Measurements from ENCODE around the gene NBEA. TPM values are rescaled to one million over a fixed set of nuclear protein-coding genes. Genes with fewer than 3 reads are reported as not detected.
"Not testable (repeated sequence)": the region's sequence is repeated elsewhere in the genome, so short reads cannot be mapped to it uniquely, and the experiment has no call there.

Gene NBEA
- total RNA-seq (2014; rRNA removed; shearing (Covaris generic)), result 1.6 TPM in 2 replicates

GRCh38 chr13:34941835-34942731 is at the start of gene NBEA:
NBEA (plus strand) TSS chr13:34942270; CDS start chr13:34942821, 551 bp downstream.
- Histone ChIP-seq H3K4me3 (peak within 1 kb of the TSS; percentile 89), H3K36me3 (peaks cover 4% of the 10 kb centered on the region), H3K9me3 (replicated peaks) (no peaks in the 10 kb centered on the region), H3K4me1 (replicated peaks) (no peaks in the 10 kb centered on the region), H3K27me3 (replicated peaks) (0 out of 2 replicates have a peak, but pooled peaks cover 6% of the 10 kb centered on the region), H3K27ac (no peak within 1 kb of the TSS)
- DNase-seq (ENCODE audit: low read depth in 1 of 2, low spot score in 2 of 2), result peak; percentile 52 to 61

- H3K27ac ChIP-seq, result no peak overlapping the region
- DNase-seq (ENCODE audit: low read depth in 1 of 2, low spot score in 2 of 2), result no peak
- no peaks in the 10 kb centered on the region for H3K9me3 ChIP-seq (replicated peaks)
- no peaks in the 10 kb centered on the region for H3K27me3 ChIP-seq (replicated peaks)
- no peaks in the 10 kb centered on the region for H3K4me1 ChIP-seq (replicated peaks)
- H3K36me3 ChIP-seq, result no peaks in the 10 kb centered on the region
- no peak overlapping the region for H3K4me3 ChIP-seq
These were observed 47.3 kb upstream of the NBEA start for GRCh38 chr13:34894756-34895155.

- Histone ChIP-seq H3K27ac (no peak overlapping the region), H3K27me3 (replicated peaks) (no peaks in the 10 kb centered on the region), H3K36me3 (no peaks in the 10 kb centered on the region), H3K4me1 (replicated peaks) (no peaks in the 10 kb centered on the region), H3K4me3 (no peak overlapping the region), H3K9me3 (replicated peaks) (no peaks in the 10 kb centered on the region)
- DNase-seq (ENCODE audit: low read depth in 1 of 2, low spot score in 2 of 2), result no peak
These were observed 44.9 kb upstream of the NBEA start for GRCh38 chr13:34897220-34897619.

GRCh38 chr13:34899888-34900287 is 42.2 kb upstream of the NBEA start:
- Histone ChIP-seq H3K27me3 (replicated peaks) (no peaks in the 10 kb centered on the region), H3K4me3 (no peak overlapping the region), H3K36me3 (no peaks in the 10 kb centered on the region), H3K9me3 (replicated peaks) (no peaks in the 10 kb centered on the region), H3K27ac (no peak overlapping the region), H3K4me1 (replicated peaks) (no peaks in the 10 kb centered on the region)
- DNase-seq (ENCODE audit: low read depth in 1 of 2, low spot score in 2 of 2), result no peak

- H3K27me3 ChIP-seq (replicated peaks), result no peaks in the 10 kb centered on the region
- no peaks in the 10 kb centered on the region for H3K4me1 ChIP-seq (replicated peaks)
- no peak for DNase-seq (ENCODE audit: low read depth in 1 of 2, low spot score in 2 of 2)
- no peaks in the 10 kb centered on the region for H3K36me3 ChIP-seq
- H3K9me3 ChIP-seq (replicated peaks), result no peaks in the 10 kb centered on the region
- H3K4me3 ChIP-seq, result no peak overlapping the region
- no peak overlapping the region for H3K27ac ChIP-seq
These were observed 41.8 kb upstream of the NBEA start for GRCh38 chr13:34900288-34900739.

GRCh38 chr13:34901572-34901971 is 40.5 kb upstream of the NBEA start:
- Histone ChIP-seq H3K4me3 (no peak overlapping the region), H3K27me3 (replicated peaks) (no peaks in the 10 kb centered on the region), H3K4me1 (replicated peaks) (no peaks in the 10 kb centered on the region), H3K36me3 (no peaks in the 10 kb centered on the region), H3K9me3 (replicated peaks) (no peaks in the 10 kb centered on the region), H3K27ac (no peak overlapping the region)
- no peak for DNase-seq (ENCODE audit: low read depth in 1 of 2, low spot score in 2 of 2)

- Histone ChIP-seq H3K4me1 (replicated peaks) (no peaks in the 10 kb centered on the region), H3K27me3 (replicated peaks) (no peaks in the 10 kb centered on the region), H3K36me3 (no peaks in the 10 kb centered on the region), H3K27ac (no peak overlapping the region), H3K9me3 (replicated peaks) (no peaks in the 10 kb centered on the region), H3K4me3 (no peak overlapping the region)
- DNase-seq (ENCODE audit: low read depth in 1 of 2, low spot score in 2 of 2), result no peak
These were observed 30.9 kb upstream of the NBEA start for GRCh38 chr13:34911159-34911558.

- H3K9me3 ChIP-seq (replicated peaks), result no peaks in the 10 kb centered on the region
- H3K4me3 ChIP-seq, result no peak overlapping the region
- H3K36me3 ChIP-seq, result no peaks in the 10 kb centered on the region
- H3K27me3 ChIP-seq (replicated peaks), result no peaks in the 10 kb centered on the region
- H3K27ac ChIP-seq, result no peak overlapping the region
- H3K4me1 ChIP-seq (replicated peaks), result no peaks in the 10 kb centered on the region
- DNase-seq (ENCODE audit: low read depth in 1 of 2, low spot score in 2 of 2), result no peak
These were observed 29.0 kb upstream of the NBEA start for GRCh38 chr13:34913040-34913439.

- DNase-seq (ENCODE audit: low read depth in 1 of 2, low spot score in 2 of 2), result no peak
- Histone ChIP-seq H3K27me3 (replicated peaks) (no peaks in the 10 kb centered on the region), H3K9me3 (replicated peaks) (no peaks in the 10 kb centered on the region), H3K27ac (no peak overlapping the region), H3K4me3 (no peak overlapping the region), H3K4me1 (replicated peaks) (no peaks in the 10 kb centered on the region), H3K36me3 (no peaks in the 10 kb centered on the region)
These were observed 27.7 kb upstream of the NBEA start for GRCh38 chr13:34914416-34914815.

- Histone ChIP-seq H3K27me3 (replicated peaks) (no peaks in the 10 kb centered on the region), H3K27ac (no peak overlapping the region), H3K4me1 (replicated peaks) (no peaks in the 10 kb centered on the region), H3K4me3 (no peak overlapping the region), H3K9me3 (replicated peaks) (no peaks in the 10 kb centered on the region), H3K36me3 (no peaks in the 10 kb centered on the region)
- no peak for DNase-seq (ENCODE audit: low read depth in 1 of 2, low spot score in 2 of 2)
These were observed 15.6 kb upstream of the NBEA start for GRCh38 chr13:34926508-34926907.

GRCh38 chr13:34928676-34929075 is 13.4 kb upstream of the NBEA start:
- H3K27me3 ChIP-seq (replicated peaks); DNase-seq (ENCODE audit: low read depth in 1 of 2, low spot score in 2 of 2); H3K4me3 ChIP-seq; H3K27ac ChIP-seq; H3K36me3 ChIP-seq; H3K9me3 ChIP-seq (replicated peaks); H3K4me1 ChIP-seq (replicated peaks): not testable (repeated sequence)

- Histone ChIP-seq H3K9me3 (replicated peaks) (no peaks in the 10 kb centered on the region), H3K4me3 (no peak overlapping the region), H3K36me3 (no peaks in the 10 kb centered on the region), H3K4me1 (replicated peaks) (no peaks in the 10 kb centered on the region), H3K27ac (no peak overlapping the region), H3K27me3 (replicated peaks) (no peaks in the 10 kb centered on the region)
- no peak for DNase-seq (ENCODE audit: low read depth in 1 of 2, low spot score in 2 of 2)
These were observed 10.5 kb upstream of the NBEA start for GRCh38 chr13:34931572-34931971.

- no peak overlapping the region for H3K27ac ChIP-seq
- H3K27me3 ChIP-seq (replicated peaks), result no peaks in the 10 kb centered on the region
- no peaks in the 10 kb centered on the region for H3K9me3 ChIP-seq (replicated peaks)
- H3K4me3 ChIP-seq, result no peak overlapping the region
- no peaks in the 10 kb centered on the region for H3K36me3 ChIP-seq
- no peak for DNase-seq (ENCODE audit: low read depth in 1 of 2, low spot score in 2 of 2)
- no peaks in the 10 kb centered on the region for H3K4me1 ChIP-seq (replicated peaks)
These were observed 8.7 kb upstream of the NBEA start for GRCh38 chr13:34933349-34933748.

- H3K9me3 ChIP-seq (replicated peaks), result no peaks in the 10 kb centered on the region
- no peak for DNase-seq (ENCODE audit: low read depth in 1 of 2, low spot score in 2 of 2)
- no peaks in the 10 kb centered on the region for H3K27me3 ChIP-seq (replicated peaks)
- H3K4me1 ChIP-seq (replicated peaks), result no peaks in the 10 kb centered on the region
- no peak overlapping the region for H3K27ac ChIP-seq
- no peaks in the 10 kb centered on the region for H3K36me3 ChIP-seq
- no peak overlapping the region for H3K4me3 ChIP-seq
These were observed 8.3 kb upstream of the NBEA start for GRCh38 chr13:34933786-34934185.

All from SJSA1 (cell line).